Measurements from ENCODE around the gene GALC. TPM values are rescaled to one million over a fixed set of nuclear protein-coding genes. Genes with fewer than 3 reads are reported as not detected.
A peak's percentile ranks its signal among the peaks of the same experiment; 100 is the strongest.

Gene GALC
- 24.5 TPM for total RNA-seq

DNA sequence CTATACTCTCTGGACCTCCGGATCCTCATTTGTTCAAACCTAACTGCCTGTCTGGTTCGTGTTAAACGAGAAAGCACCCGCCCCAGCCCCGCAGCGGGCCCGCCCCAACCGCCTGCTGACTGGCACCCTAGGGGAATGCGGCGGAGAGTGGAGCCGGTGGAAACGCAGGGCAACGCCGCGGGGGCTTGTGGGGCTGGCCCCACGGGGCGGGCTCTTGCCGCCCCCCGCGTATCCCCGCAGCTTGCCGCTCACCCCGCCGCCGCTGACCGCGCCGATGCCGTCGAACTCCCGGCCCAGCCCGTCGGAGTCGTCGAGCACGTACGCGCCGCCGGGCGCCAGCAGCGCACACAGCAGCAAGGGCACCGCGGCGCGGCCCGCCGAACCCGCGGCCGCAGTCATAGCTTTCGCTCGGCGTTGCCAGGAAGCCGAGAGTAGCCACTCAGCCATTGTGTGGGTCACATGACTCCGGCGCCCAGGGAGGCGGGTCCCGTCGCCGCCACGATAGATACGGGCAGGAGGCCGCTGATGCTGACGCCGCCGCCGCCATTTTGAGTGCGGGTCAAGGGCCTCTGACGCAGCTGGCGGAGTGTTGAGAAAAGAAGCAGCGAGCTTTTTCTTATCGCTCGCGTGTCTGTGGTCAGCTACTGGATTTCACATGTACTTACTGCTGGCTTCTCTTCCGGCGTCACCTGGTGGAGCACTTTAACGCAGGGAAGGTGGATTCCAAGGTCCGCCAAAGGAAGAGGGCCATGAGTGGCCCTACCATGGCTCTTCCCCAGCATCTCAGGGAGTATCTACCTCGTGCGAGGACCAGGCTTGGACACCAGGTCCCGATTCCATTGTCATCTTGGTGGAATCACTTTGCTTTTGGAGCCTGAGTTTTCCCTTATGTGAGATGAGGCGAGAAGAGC, at the start of gene GALC:
GALC (minus strand) TSS at position 465 of the 911 bp plus-strand sequence; CDS start at position 447, 18 bp downstream.
- Histone ChIP-seq H3K9me3 (ENCODE audit: control insufficient read depth in 3 of 3, low read length in 3 of 3) (no peaks in the 10 kb centered on the region), H3K36me3 (ENCODE audit: control insufficient read depth in 3 of 3, insufficient read depth in 3 of 3, low read length in 3 of 3) (no peaks in the 10 kb centered on the region), H3K27ac (ENCODE audit: low read depth, low read length) (peak within 1 kb of the TSS; percentile 94), H3K4me3 (ENCODE audit: low read length in 3 of 3) (peak within 1 kb of the TSS; percentile 88 to 92 (median 89)), H3K9ac (ENCODE audit: low read depth in 1 of 3, low read length in 3 of 3) (peak within 1 kb of the TSS; percentile 84 to 86 (median 86)), H3K4me1 (ENCODE audit: control insufficient read depth in 3 of 3, insufficient read depth in 3 of 3, low read length in 3 of 3) (peaks cover 7 to 17% (median 10%) of the 10 kb centered on the region in 3 donors), H3K27me3 (ENCODE audit: control insufficient read depth in 3 of 3, insufficient read depth in 3 of 3, low read length in 3 of 3) (no peaks in the 10 kb centered on the region)

DNA sequence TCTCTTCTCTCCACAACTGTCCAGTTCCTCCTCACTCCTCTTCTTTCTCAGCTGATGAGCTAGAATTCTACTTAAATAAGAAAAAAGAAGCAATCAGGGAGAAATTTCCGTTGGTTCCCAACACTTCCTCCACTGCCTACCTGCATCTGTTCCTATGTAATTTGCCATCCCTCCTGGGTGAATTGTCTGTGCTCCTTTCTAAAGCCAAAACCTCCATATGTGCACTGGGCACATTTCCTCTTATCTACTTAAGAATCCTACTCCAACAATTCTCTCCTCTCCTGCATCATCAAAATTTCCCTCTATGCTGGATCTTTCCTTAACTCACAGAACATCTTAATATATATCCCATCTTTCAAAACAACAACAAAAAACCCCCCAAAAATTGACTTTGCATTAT, 47.2 kb upstream of the GALC start:
- Histone ChIP-seq H3K4me3 (ENCODE audit: low read length in 3 of 3) (no peak overlapping the region), H3K36me3 (ENCODE audit: control insufficient read depth in 3 of 3, insufficient read depth in 3 of 3, low read length in 3 of 3) (no peaks in the 10 kb centered on the region), H3K9ac (ENCODE audit: low read depth in 1 of 3, low read length in 3 of 3) (no peak overlapping the region), H3K27me3 (ENCODE audit: control insufficient read depth in 3 of 3, insufficient read depth in 3 of 3, low read length in 3 of 3) (no peaks in the 10 kb centered on the region), H3K4me1 (ENCODE audit: control insufficient read depth in 3 of 3, insufficient read depth in 3 of 3, low read length in 3 of 3) (no peaks in the 10 kb centered on the region), H3K9me3 (ENCODE audit: control insufficient read depth in 3 of 3, low read length in 3 of 3) (no peaks in the 10 kb centered on the region), H3K27ac (ENCODE audit: low read depth, low read length) (no peak overlapping the region)

DNA sequence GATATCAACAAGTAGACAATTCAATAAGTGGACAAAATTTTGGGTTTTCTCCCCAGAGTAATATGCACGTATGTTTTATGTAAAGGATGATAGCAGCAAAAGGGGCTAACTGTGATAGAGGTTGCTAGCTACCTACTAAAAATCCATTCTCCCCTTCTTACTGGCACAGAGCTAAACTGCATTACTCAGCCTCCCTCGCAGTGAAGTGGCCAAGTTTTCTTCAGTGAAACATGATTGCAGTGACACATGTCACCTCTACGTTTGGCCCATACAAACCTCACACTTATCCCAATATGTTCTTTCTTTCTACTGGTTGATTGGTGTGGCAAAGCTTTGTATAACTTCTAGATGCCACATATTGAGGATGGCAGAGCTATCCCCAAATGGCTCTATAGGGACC, 46.2 kb upstream of the GALC start:
- Histone ChIP-seq H3K4me3 (ENCODE audit: low read length in 3 of 3) (no peak overlapping the region), H3K27ac (ENCODE audit: low read depth, low read length) (no peak overlapping the region), H3K36me3 (ENCODE audit: control insufficient read depth in 3 of 3, insufficient read depth in 3 of 3, low read length in 3 of 3) (no peaks in the 10 kb centered on the region), H3K9ac (ENCODE audit: low read depth in 1 of 3, low read length in 3 of 3) (no peak overlapping the region), H3K4me1 (ENCODE audit: control insufficient read depth in 3 of 3, insufficient read depth in 3 of 3, low read length in 3 of 3) (no peaks in the 10 kb centered on the region), H3K27me3 (ENCODE audit: control insufficient read depth in 3 of 3, insufficient read depth in 3 of 3, low read length in 3 of 3) (no peaks in the 10 kb centered on the region), H3K9me3 (ENCODE audit: control insufficient read depth in 3 of 3, low read length in 3 of 3) (no peaks in the 10 kb centered on the region)

DNA sequence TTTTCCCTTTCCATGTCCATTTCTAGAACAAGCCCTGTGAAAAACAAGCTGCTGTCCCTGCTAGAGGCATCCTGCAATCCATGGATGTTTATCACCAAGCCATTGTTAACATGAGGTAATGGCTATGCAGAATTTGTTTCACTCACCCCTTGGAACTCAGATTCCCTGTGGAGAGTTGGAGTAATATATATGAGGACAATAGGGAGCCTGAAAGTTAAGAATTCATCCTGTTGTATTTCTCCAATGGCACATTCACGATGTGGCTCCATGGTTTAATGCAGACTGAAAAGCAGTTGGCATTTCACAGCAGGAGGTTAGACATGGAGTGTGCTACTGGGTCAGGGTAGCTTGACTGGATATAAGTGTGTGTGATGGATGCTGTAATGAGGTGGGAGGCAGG, 44.3 kb upstream of the GALC start:
- Histone ChIP-seq H3K27me3 (ENCODE audit: control insufficient read depth in 3 of 3, insufficient read depth in 3 of 3, low read length in 3 of 3) (no peaks in the 10 kb centered on the region), H3K4me1 (ENCODE audit: control insufficient read depth in 3 of 3, insufficient read depth in 3 of 3, low read length in 3 of 3) (no peaks in the 10 kb centered on the region), H3K36me3 (ENCODE audit: control insufficient read depth in 3 of 3, insufficient read depth in 3 of 3, low read length in 3 of 3) (no peaks in the 10 kb centered on the region), H3K27ac (ENCODE audit: low read depth, low read length) (no peak overlapping the region), H3K9me3 (ENCODE audit: control insufficient read depth in 3 of 3, low read length in 3 of 3) (no peaks in the 10 kb centered on the region), H3K9ac (ENCODE audit: low read depth in 1 of 3, low read length in 3 of 3) (no peak overlapping the region), H3K4me3 (ENCODE audit: low read length in 3 of 3) (no peak overlapping the region)

DNA sequence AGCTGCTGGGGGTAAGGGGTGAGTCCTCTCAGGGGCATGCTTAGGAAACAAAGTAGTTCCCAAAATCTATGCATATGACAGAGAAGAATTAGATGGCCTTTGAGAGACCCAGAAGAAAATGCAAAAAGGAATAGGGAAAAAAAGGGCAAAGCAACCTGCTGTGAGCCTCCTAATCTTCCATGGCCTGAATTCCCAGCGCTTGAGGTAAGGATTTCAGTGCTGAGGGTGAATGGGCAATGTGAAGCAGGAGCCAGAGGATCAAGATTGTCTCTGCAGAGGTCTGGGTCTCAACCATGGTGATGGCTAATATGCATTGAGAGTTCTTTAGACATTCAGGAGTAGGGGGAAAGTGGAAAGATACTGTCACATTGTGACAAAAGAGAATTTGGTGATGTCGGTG, 43.4 kb upstream of the GALC start:
- Histone ChIP-seq H3K9ac (ENCODE audit: low read depth in 1 of 3, low read length in 3 of 3) (no peak overlapping the region), H3K4me1 (ENCODE audit: control insufficient read depth in 3 of 3, insufficient read depth in 3 of 3, low read length in 3 of 3) (no peaks in the 10 kb centered on the region), H3K36me3 (ENCODE audit: control insufficient read depth in 3 of 3, insufficient read depth in 3 of 3, low read length in 3 of 3) (no peaks in the 10 kb centered on the region), H3K27me3 (ENCODE audit: control insufficient read depth in 3 of 3, insufficient read depth in 3 of 3, low read length in 3 of 3) (no peaks in the 10 kb centered on the region), H3K9me3 (ENCODE audit: control insufficient read depth in 3 of 3, low read length in 3 of 3) (no peaks in the 10 kb centered on the region), H3K4me3 (ENCODE audit: low read length in 3 of 3) (no peak overlapping the region), H3K27ac (ENCODE audit: low read depth, low read length) (no peak overlapping the region)

DNA sequence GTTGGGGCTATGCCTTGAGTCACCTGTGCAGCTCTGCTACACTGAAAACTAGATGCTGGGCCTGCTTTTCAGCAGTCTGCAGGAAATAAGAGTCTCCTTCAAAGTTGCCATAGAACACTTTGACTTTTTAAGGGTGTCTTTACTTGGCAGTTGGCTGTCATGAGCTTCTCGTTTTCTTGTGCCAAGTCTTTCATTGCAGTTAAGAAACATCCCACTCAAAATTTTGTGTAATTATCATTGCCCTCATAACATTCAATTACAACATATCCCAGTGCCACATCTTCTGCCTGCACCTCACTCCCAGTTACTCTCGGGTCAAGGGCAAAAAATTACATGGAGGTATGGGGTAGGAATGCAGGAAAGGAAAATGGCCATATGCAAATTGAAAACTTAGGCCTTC, 41.1 kb upstream of the GALC start:
- H3K27ac ChIP-seq (ENCODE audit: low read depth, low read length) = no peak overlapping the region
- H3K9me3 ChIP-seq (ENCODE audit: control insufficient read depth in 3 of 3, low read length in 3 of 3) = no peaks in the 10 kb centered on the region
- no peak overlapping the region for H3K4me3 ChIP-seq (ENCODE audit: low read length in 3 of 3)
- no peaks in the 10 kb centered on the region for H3K36me3 ChIP-seq (ENCODE audit: control insufficient read depth in 3 of 3, insufficient read depth in 3 of 3, low read length in 3 of 3)
- H3K4me1 ChIP-seq (ENCODE audit: control insufficient read depth in 3 of 3, insufficient read depth in 3 of 3, low read length in 3 of 3) = no peaks in the 10 kb centered on the region
- no peak overlapping the region for H3K9ac ChIP-seq (ENCODE audit: low read depth in 1 of 3, low read length in 3 of 3)
- H3K27me3 ChIP-seq (ENCODE audit: control insufficient read depth in 3 of 3, insufficient read depth in 3 of 3, low read length in 3 of 3) = no peaks in the 10 kb centered on the region

DNA sequence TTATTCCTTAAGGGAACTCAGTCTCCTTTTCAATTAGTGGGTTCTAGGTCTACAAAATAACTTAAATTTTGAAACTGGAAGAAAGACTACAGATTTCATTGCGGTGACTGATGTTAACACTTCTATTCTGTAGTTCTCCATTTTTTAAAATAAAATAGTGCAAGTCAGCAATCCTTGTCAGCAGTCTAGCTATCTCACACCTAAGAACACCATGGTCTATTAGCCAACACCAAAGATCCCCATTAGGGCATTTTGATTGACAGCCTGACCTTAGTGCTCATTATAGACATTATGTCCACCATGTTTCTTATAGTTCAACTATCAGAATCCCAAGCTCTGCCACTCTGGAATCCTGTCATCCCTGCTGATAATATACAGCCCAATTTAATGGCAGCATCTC, 39.4 kb upstream of the GALC start:
- Histone ChIP-seq H3K27ac (ENCODE audit: low read depth, low read length) (no peak overlapping the region), H3K9ac (ENCODE audit: low read depth in 1 of 3, low read length in 3 of 3) (no peak overlapping the region), H3K36me3 (ENCODE audit: control insufficient read depth in 3 of 3, insufficient read depth in 3 of 3, low read length in 3 of 3) (no peaks in the 10 kb centered on the region), H3K27me3 (ENCODE audit: control insufficient read depth in 3 of 3, insufficient read depth in 3 of 3, low read length in 3 of 3) (no peaks in the 10 kb centered on the region), H3K4me1 (ENCODE audit: control insufficient read depth in 3 of 3, insufficient read depth in 3 of 3, low read length in 3 of 3) (no peaks in the 10 kb centered on the region), H3K9me3 (ENCODE audit: control insufficient read depth in 3 of 3, low read length in 3 of 3) (no peaks in the 10 kb centered on the region), H3K4me3 (ENCODE audit: low read length in 3 of 3) (no peak overlapping the region)

DNA sequence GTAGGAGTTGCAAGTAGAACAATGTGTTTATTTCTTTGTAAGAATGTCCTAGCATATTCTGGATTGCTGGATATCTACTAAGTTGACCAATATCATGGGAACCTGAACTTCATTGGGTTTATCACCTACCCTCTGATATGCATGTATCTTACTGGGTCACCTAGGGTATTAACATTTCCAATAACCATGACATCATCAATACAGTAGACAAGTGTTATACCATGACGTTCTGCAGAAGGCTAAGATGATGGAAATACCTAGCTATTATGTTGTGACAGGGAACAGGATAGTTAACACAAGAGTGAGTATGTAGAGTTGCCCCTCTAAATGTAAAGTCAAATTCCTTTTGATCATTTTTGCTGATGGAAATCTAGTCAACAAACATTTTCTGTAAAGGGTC, 37.9 kb upstream of the GALC start:
- H3K36me3 ChIP-seq (ENCODE audit: control insufficient read depth in 3 of 3, insufficient read depth in 3 of 3, low read length in 3 of 3) = no peaks in the 10 kb centered on the region
- no peak overlapping the region for H3K4me3 ChIP-seq (ENCODE audit: low read length in 3 of 3)
- H3K9ac ChIP-seq (ENCODE audit: low read depth in 1 of 3, low read length in 3 of 3) = no peak overlapping the region
- H3K4me1 ChIP-seq (ENCODE audit: control insufficient read depth in 3 of 3, insufficient read depth in 3 of 3, low read length in 3 of 3) = no peaks in the 10 kb centered on the region
- no peak overlapping the region for H3K27ac ChIP-seq (ENCODE audit: low read depth, low read length)
- H3K9me3 ChIP-seq (ENCODE audit: control insufficient read depth in 3 of 3, low read length in 3 of 3) = no peaks in the 10 kb centered on the region
- H3K27me3 ChIP-seq (ENCODE audit: control insufficient read depth in 3 of 3, insufficient read depth in 3 of 3, low read length in 3 of 3) = no peaks in the 10 kb centered on the region

DNA sequence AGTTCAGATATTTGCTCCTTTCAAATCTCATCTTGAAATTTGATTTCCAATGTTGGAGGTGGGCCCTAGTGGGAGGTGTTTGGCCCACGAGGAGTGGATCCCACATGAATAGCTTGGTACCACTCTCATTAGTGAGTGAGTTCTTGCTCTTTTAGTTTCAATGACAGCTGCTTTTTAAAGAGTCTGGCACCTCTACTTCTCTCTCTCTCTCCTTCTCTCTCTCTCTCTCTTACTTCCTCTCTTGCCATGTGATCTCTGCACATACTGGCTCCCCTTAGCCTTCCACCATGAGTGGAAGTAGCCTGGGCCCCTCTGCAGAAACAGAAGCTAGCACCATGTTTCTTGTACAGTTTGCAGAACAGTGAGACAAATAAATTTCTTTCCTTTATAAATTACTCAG, 37.1 kb upstream of the GALC start:
- no peaks in the 10 kb centered on the region for H3K9me3 ChIP-seq (ENCODE audit: control insufficient read depth in 3 of 3, low read length in 3 of 3)
- no peaks in the 10 kb centered on the region for H3K27me3 ChIP-seq (ENCODE audit: control insufficient read depth in 3 of 3, insufficient read depth in 3 of 3, low read length in 3 of 3)
- H3K36me3 ChIP-seq (ENCODE audit: control insufficient read depth in 3 of 3, insufficient read depth in 3 of 3, low read length in 3 of 3) = no peaks in the 10 kb centered on the region
- no peak overlapping the region for H3K4me3 ChIP-seq (ENCODE audit: low read length in 3 of 3)
- no peaks in the 10 kb centered on the region for H3K4me1 ChIP-seq (ENCODE audit: control insufficient read depth in 3 of 3, insufficient read depth in 3 of 3, low read length in 3 of 3)
- H3K9ac ChIP-seq (ENCODE audit: low read depth in 1 of 3, low read length in 3 of 3) = no peak overlapping the region
- no peak overlapping the region for H3K27ac ChIP-seq (ENCODE audit: low read depth, low read length)

DNA sequence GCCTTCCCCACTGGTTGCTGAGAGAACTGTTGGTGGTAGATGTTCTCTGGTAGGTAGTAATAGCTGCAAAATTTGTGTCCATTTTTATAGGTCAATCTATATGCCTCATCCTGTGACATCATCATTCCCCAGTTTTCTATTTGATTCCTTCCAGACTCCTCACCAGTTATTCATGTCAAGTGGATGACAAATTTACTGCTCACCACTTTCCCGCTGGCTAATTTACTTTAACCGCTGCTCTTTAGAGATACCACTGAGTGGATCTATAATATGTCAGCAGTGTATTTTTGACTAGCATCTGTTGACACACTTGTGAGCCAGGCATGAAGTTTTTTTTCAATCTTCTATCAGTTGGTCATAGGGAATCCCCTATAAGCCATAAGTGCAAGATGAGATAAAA, 36.5 kb upstream of the GALC start:
- Histone ChIP-seq H3K27me3 (ENCODE audit: control insufficient read depth in 3 of 3, insufficient read depth in 3 of 3, low read length in 3 of 3) (no peaks in the 10 kb centered on the region), H3K4me1 (ENCODE audit: control insufficient read depth in 3 of 3, insufficient read depth in 3 of 3, low read length in 3 of 3) (no peaks in the 10 kb centered on the region), H3K4me3 (ENCODE audit: low read length in 3 of 3) (no peak overlapping the region), H3K36me3 (ENCODE audit: control insufficient read depth in 3 of 3, insufficient read depth in 3 of 3, low read length in 3 of 3) (no peaks in the 10 kb centered on the region), H3K9me3 (ENCODE audit: control insufficient read depth in 3 of 3, low read length in 3 of 3) (no peaks in the 10 kb centered on the region), H3K9ac (ENCODE audit: low read depth in 1 of 3, low read length in 3 of 3) (no peak overlapping the region), H3K27ac (ENCODE audit: low read depth, low read length) (no peak overlapping the region)

Data from skeletal muscle tissue (tissue), 4 donors.